GM23338 (cell line): Measurements from ENCODE around the gene ABHD5.
"Not testable (repeated sequence)": the region's sequence is repeated elsewhere in the genome, so short reads cannot be mapped to it uniquely, and the experiment has no call there.

Experiments used
- CREB1 ChIP-seq: fragments of 250-450 bp; sonication (Bioruptor Pico); IDR thresholded peaks from 2 replicates; pipeline ENCODE4 v1.5.0; 2020; ENCODE audit warnings: low read depth, mild to moderate bottlenecking, moderate library complexity
- CTCF ChIP-seq, 2 experiments: fragments of 200-600 bp in 1 of 2; sonication (generic) in 1 of 2; conservative IDR thresholded peaks; 2 replicates each; pipeline versions ENCODE4 v1.5.1 to v1.6.1; 2016 to 2017; ENCODE audit warnings: antibody characterized with exemption in 2 of 2, low read depth in 2 of 2, mild to moderate bottlenecking in 2 of 2, moderate library complexity in 1 of 2
- ETS1 ChIP-seq: IDR thresholded peaks from 2 replicates; pipeline ENCODE4 v1.6.1; 2016; ENCODE audit warnings: antibody characterized with exemption
- EZH2 ChIP-seq: fragments of 200-600 bp; sonication (generic); IDR thresholded peaks from one replicate; pipeline ENCODE4 v1.8.0; 2017; ENCODE audit warnings: antibody characterized with exemption, mild to moderate bottlenecking, low read depth; ENCODE audit not compliant: unreplicated experiment
- EZH2phosphoT487 ChIP-seq: fragments of 200-600 bp; sonication (generic); IDR thresholded peaks from one replicate; pipeline ENCODE4 v1.8.1; 2018; ENCODE audit warnings: antibody characterized with exemption; ENCODE audit not compliant: unreplicated experiment
- JUNB ChIP-seq: IDR thresholded peaks from one replicate; pipeline ENCODE4 v1.6.1; 2016; ENCODE audit warnings: antibody characterized with exemption; ENCODE audit not compliant: unreplicated experiment
- NANOG ChIP-seq: IDR thresholded peaks from 2 replicates; pipeline ENCODE4 v1.6.1; 2016; ENCODE audit warnings: antibody characterized with exemption, borderline replicate concordance
- POLR2AphosphoS5 ChIP-seq: IDR thresholded peaks from 2 replicates; pipeline ENCODE4 v1.6.1; 2016; ENCODE audit warnings: antibody characterized with exemption, low read depth
- REST ChIP-seq: IDR thresholded peaks from one replicate; pipeline ENCODE4 v1.6.1; 2018; ENCODE audit warnings: antibody characterized with exemption; ENCODE audit not compliant: unreplicated experiment
- STAT1 ChIP-seq: IDR thresholded peaks from one replicate; pipeline ENCODE4 v1.6.1; 2016; ENCODE audit warnings: antibody characterized with exemption; ENCODE audit not compliant: unreplicated experiment
- ZNF114 ChIP-seq: fragments of 250-450 bp; sonication (Bioruptor Pico); IDR thresholded peaks from 2 replicates; pipeline ENCODE4 v1.5.0; 2020; ENCODE audit warnings: mild to moderate bottlenecking, moderate library complexity
- ZNF331 ChIP-seq: fragments of 250-450 bp; sonication (Bioruptor Pico); IDR thresholded peaks from 2 replicates; pipeline ENCODE4 v1.5.0; 2020; ENCODE audit warnings: low read depth, mild to moderate bottlenecking, moderate library complexity
- ZNF462 ChIP-seq: fragments of 250-450 bp; sonication (Bioruptor Pico); IDR thresholded peaks from 2 replicates; pipeline ENCODE4 v1.5.0; 2020; ENCODE audit warnings: mild to moderate bottlenecking, moderate library complexity

- TF ChIP-seq CTCF (conservative IDR thresholded peaks at IDR 0.05; ENCODE audit: low read depth in 2 of 2); POLR2AphosphoS5; EZH2; EZH2phosphoT487; REST; ZNF114 (CRISPR knock-in tag); ETS1; CREB1 (CRISPR knock-in tag); NANOG; JUNB; ZNF331 (CRISPR knock-in tag); STAT1; ZNF462 (CRISPR knock-in tag): not testable (repeated sequence)
These were observed 11.8 kb upstream of the ABHD5 start for GRCh38 chr3:43678887-43679449.
